ENCODE measurements around the gene ZNF345. TPM values are rescaled to one million over a fixed set of nuclear protein-coding genes. Genes with fewer than 3 reads are reported as not detected.

Gene ZNF345
- total and polyA plus RNA-seq, 5 experiments from 2014 or later = 5.1 to 19.6 (median 10.0) TPM

DNA sequence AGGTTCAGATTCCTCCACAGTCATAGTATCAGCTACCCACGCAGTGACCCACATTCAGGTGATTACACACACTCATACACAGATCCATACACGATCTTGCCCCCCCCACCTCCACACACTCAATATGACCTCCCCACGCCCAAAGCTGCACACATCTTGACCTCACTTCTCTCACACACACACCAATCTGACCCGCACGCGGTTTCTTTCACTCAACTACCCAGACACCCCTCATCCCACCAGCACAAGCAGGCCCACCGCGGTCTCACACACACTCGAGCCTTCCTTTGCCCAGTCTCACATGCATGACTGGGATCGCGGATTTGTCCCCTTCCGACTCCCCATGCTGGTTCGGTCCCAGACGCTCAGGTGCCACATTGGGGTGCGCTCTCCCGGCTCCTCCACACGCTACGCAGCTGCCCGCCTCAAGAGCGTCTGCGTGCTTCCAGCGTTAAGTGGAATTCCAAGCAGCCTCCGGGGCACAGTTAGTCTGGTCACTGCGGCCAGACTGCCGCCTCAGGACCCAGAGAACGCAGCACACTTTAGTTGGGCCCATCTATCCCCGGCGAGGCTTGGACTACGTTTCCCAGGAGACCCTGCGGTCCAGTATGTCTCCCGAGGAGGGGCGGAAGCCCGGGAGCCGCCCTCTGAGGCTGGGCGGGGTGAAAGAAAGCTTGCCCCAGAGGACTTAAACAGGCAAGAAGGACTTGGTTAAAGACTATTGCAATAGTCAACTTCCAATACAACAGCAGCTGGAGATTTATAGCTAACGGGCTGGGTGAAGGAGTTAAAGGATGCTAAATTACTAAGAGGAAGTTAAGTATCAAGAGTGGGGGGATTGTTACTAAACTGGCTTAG lies 746 bp upstream of the ZNF345 start:
- peak in 9 of 10 donors; percentile 75 to 94 (median 87) for DNase-seq
- peaks cover 19 to 60% (median 46%) of the 10 kb centered on the region in 3 donors for H3K36me3 Mint-ChIP-seq

DNA sequence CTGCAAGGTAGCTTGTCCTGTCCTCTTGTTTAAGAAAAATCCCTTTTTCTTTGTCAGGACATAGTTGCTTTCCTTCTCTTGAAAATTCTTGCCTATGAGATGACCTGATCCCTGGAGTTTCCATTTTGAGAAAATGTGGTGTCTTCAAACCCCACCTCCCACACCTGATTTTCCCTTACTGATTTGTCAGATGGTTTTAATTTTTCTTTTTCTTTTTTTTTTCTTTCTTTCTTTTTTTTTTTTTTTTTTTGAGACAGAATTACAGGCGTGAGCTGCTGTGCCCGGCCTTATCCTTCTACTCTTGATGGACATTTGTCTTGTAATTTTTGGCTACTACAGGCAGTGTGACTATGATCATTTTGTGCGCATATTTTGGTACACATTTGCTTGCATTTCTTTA lies 1.2 kb downstream of the ZNF345 start:
- H3K4me3 Mint-ChIP-seq = no peak overlapping the region
- peaks cover 23 to 57% (median 43%) of the 10 kb centered on the region in 3 donors for H3K36me3 Mint-ChIP-seq
- DNase-seq (no peak), ATAC-seq (no peak)
- no peaks in the 10 kb centered on the region for H3K27me3 Mint-ChIP-seq
- peak overlapping the region in 2 of 10 donors; percentile 43 to 60 for H3K27ac Mint-ChIP-seq
- POLR2A ChIA-PET = interaction anchor here (0.6 to 1.5 kb wide), 2 partner anchors 14 to 519 kb away, joined by 3 to 7 read pairs; partner anchors contain the start of gene ZNF790
- H3K4me1 Mint-ChIP-seq = peaks cover 3 to 20% (median 9%) of the 10 kb centered on the region in 4 donors
- peaks cover 0 to 34% (median 17%) of the 10 kb centered on the region in 9 donors for H3K9me3 Mint-ChIP-seq

More for the DNA sequence above, 746 bp upstream of the ZNF345 start:
- peaks cover 3 to 20% (median 9%) of the 10 kb centered on the region in 4 donors for H3K4me1 Mint-ChIP-seq
- H3K9me3 Mint-ChIP-seq = peaks cover 0 to 31% (median 14%) of the 10 kb centered on the region in 9 donors
- H3K27ac Mint-ChIP-seq = no peak overlapping the region
- POLR2A ChIA-PET = interaction anchor here (0.5 to 3.5 kb wide), 26 partner anchors 9 to 744 kb away, joined by 3 to 99 read pairs (median 5); partner anchors contain the start of genes ZNF146, ZNF260, ZNF382 and ZNF383
- no peaks in the 10 kb centered on the region for H3K27me3 Mint-ChIP-seq
- H3K4me3 Mint-ChIP-seq = no peak overlapping the region
- peak; percentile 87 for ATAC-seq

DNA sequence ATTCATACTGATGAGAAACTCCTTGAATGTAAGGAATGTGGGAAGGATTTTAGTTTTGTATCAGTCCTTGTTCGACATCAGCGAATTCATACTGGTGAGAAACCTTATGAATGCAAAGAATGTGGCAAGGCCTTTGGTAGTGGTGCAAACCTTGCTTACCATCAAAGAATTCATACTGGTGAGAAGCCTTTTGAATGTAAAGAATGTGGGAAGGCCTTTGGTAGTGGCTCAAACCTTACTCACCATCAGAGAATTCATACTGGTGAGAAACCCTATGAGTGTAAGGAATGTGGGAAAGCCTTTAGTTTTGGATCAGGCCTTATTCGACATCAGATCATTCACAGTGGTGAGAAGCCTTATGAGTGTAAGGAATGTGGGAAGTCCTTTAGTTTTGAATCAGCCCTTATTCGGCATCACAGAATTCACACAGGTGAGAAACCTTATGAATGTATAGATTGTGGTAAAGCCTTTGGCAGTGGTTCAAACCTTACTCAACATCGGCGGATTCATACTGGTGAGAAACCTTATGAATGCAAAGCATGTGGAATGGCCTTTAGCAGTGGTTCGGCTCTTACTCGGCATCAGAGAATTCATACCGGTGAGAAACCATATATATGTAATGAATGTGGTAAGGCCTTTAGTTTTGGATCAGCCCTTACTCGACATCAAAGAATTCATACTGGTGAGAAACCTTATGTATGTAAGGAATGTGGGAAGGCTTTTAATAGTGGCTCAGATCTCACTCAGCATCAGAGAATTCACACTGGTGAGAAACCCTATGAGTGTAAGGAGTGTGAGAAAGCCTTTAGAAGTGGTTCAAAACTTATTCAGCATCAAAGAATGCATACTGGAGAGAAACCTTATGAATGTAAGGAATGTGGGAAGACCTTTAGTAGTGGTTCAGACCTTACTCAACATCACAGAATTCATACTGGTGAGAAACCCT lies 26.6 kb downstream of the ZNF345 start:
- H3K27me3 Mint-ChIP-seq = no peaks in the 10 kb centered on the region
- no peak overlapping the region for H3K27ac Mint-ChIP-seq
- no peak for ATAC-seq
- POLR2A ChIA-PET = no interaction called here
- no peak for DNase-seq
- H3K4me1 Mint-ChIP-seq = peaks cover 0 to 2% (median 0%) of the 10 kb centered on the region in 4 donors
- peaks cover 48 to 79% (median 64%) of the 10 kb centered on the region in 3 donors for H3K36me3 Mint-ChIP-seq
- no peak overlapping the region for H3K4me3 Mint-ChIP-seq
- peaks cover 17 to 94% (median 47%) of the 10 kb centered on the region in 9 donors for H3K9me3 Mint-ChIP-seq

DNA sequence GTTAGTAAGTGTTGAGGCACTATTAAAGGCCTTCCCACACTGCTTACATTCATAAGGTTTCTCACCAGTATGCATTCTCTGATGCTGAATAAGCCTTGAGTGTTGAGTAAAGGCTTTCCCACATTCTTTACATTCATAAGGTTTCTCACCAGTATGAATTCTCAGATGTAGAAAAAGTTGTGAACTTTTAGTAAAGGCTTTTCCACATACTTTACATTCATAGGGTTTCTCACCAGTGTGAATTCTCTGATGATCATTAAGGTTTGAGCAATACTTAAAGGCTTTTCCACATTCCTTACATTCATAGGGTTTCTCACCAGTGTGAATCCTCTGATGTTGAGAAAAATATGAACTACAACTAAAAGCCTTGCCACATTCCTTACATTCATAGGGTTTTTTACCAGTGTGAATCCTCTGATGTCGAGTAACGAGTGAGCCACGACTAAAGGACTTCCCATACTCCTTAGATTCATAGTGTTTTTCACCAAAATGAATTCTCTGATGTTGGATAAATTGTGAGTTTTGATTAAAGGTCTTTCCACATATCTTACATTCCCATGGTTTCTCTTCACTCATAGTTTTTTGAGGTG lies 41.2 kb downstream of the ZNF345 start:
- no peak for DNase-seq
- POLR2A ChIA-PET = no interaction called here
- Mint-ChIP-seq H3K27ac (peak overlapping the region in 1 of 10 donors; percentile 34), H3K27me3 (no peaks in the 10 kb centered on the region), H3K36me3 (peaks cover 68 to 81% (median 73%) of the 10 kb centered on the region in 3 donors), H3K4me3 (no peak overlapping the region), H3K9me3 (peaks cover 17 to 97% (median 60%) of the 10 kb centered on the region in 9 donors), H3K4me1 (peaks cover 0 to 3% (median 0%) of the 10 kb centered on the region in 4 donors)
- ATAC-seq = no peak

DNA sequence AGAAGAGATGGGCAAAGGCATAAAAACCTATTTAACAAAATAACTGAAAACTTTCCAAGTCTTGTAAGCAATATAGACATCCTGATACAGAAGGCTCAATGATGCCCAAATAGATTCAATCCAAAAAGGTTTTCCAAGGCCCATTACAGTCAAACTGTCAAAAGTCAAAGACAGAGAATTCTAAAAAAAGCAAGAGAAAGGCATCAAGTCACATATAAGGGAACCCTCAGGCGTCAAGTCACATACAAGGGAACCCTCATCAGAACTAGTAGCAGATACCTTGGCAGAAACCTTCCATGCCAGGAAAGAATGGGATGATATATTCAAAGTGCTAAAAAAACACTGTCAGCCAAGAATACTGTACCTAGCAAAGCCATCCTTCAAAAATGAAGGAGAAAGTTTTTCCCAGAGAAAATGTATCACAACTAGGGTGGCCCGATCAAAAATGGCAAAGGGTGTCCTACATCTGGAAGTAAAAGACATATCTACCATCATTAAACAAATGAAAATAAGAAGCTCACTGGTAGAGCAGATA lies 44.2 kb downstream of the ZNF345 start:
- no peak for DNase-seq

DNA sequence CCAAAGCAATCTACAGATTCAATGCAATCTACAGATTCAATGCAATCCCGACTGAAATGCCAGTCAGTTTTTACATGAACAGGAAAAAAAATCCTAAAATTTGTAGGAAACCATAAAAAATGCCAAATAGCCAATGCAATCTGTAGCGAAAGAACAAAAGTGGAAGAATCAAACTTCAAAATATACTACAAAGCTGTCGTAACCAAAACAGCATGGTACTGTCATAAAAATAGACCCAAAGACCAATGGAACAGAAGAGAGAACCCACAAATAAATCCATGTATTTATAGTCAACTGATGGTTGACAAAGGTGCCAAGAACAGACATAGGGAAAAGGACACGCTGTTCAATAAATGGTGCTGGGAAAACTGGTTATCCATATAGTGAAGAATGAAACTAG lies 47.7 kb downstream of the ZNF345 start:
- H3K27ac Mint-ChIP-seq = no peak overlapping the region
- no peak overlapping the region for H3K4me3 Mint-ChIP-seq
- DNase-seq = no peak
- POLR2A ChIA-PET = no interaction called here
- H3K4me1 Mint-ChIP-seq = peaks cover 0 to 3% (median 0%) of the 10 kb centered on the region in 4 donors
- peaks cover 59 to 91% (median 89%) of the 10 kb centered on the region in 3 donors for H3K36me3 Mint-ChIP-seq
- peaks cover 31 to 96% (median 50%) of the 10 kb centered on the region in 9 donors for H3K9me3 Mint-ChIP-seq
- H3K27me3 Mint-ChIP-seq = no peaks in the 10 kb centered on the region
- ATAC-seq = no peak

More for the DNA sequence above, 44.2 kb downstream of the ZNF345 start:
- peaks cover 38 to 95% (median 65%) of the 10 kb centered on the region in 9 donors for H3K9me3 Mint-ChIP-seq
- H3K27me3 Mint-ChIP-seq = no peaks in the 10 kb centered on the region
- POLR2A ChIA-PET = no interaction called here
- H3K27ac Mint-ChIP-seq = no peak overlapping the region
- no peak overlapping the region for H3K4me3 Mint-ChIP-seq
- peaks cover 74 to 92% (median 89%) of the 10 kb centered on the region in 3 donors for H3K36me3 Mint-ChIP-seq
- H3K4me1 Mint-ChIP-seq = peaks cover 0 to 3% (median 0%) of the 10 kb centered on the region in 4 donors
- ATAC-seq = no peak

DNA sequence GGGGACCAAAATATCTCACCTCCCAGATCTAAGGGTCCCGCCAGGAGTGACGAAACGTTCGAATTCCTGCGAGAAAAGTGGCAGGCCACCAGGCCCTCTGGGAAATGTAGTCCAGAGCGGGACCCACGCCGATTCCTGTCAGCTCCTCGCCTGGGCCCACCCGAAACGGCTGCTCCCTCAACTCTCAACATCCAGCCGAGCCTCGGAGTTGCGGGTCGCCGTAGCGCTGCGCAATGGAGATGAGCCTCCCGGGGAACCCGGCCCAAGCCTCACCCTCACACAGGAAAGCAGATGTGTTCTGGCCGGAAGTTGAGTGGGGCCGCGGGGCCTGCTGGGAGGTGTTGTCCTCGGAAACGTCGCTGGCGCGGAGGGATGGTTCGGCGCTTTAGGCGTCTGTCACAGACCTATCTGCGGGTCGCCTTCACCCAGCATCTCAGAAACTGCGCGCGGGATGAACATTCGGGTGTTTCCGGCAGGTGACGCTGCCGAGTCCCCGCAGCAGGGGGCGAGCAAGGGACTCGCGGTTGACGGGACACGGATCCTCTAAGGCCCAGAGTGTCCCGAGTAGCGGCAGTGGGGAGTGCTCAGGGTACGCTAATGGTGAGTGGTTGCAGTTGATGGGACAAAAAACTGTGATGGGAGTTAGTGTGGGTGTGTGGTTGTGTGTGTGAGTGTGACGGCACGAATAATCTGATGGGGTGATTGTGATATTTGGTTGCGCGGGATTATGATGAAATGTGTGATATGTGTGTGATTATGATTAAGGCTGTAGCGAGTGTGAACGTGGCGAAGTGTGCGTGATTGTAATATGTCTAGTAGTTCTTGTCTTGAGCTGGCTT lies 65.5 kb downstream of the ZNF345 start, which contains the start of the genes ZNF568 and ZNF829:
Gene ZNF568, plus strand, starts transcription at position 341 of the 839 bp plus-strand sequence. CDS start 6,439 bp downstream, outside the sequence.
Gene ZNF829, minus strand, starts transcription at position 300 of the 839 bp plus-strand sequence. CDS start 1,124 bp downstream, outside the sequence.
- peak; percentile 87 to 96 (median 94) for DNase-seq
- H3K27ac Mint-ChIP-seq = peak within 1 kb of the TSS; percentile 93 to 99 (median 96)
- H3K27me3 Mint-ChIP-seq = no peaks in the 10 kb centered on the region
- H3K36me3 Mint-ChIP-seq = peaks cover 51 to 67% (median 59%) of the 10 kb centered on the region in 3 donors
- POLR2A ChIA-PET = interaction anchor here (0.6 to 1.3 kb wide), 5 partner anchors 66 to 1699 kb away, joined by 3 to 9 read pairs (median 5); partner anchors contain the start of genes ZNF345, ZNF383 and ZNF420
- ATAC-seq = peak; percentile 95 to 96
- H3K4me3 Mint-ChIP-seq = peak within 1 kb of the TSS; percentile 87 to 97 (median 93)
- H3K4me1 Mint-ChIP-seq = peaks cover 21 to 33% (median 32%) of the 10 kb centered on the region in 4 donors
- peaks cover 7 to 64% (median 29%) of the 10 kb centered on the region in 9 donors for H3K9me3 Mint-ChIP-seq

DNA sequence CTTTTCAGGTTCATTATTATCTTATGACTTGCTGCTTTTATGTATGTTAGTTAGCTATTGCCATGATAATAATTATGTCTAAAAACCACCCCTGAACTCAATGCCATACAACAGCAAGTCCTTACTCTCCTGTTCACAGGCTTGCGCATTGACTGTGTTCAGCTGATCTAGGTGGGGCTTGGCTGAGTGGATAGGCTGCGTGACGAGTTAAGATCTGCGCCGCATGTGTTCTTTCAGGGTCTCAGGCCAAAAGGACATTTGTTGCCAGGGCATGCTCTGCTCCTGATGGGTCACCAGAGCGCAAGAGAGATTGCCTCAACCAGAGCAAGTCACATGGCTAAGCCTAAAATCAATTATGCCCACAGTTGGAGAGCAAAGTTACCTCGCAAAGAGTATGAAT lies 66.3 kb downstream of the ZNF345 start:
- Mint-ChIP-seq H3K27me3 (no peaks in the 10 kb centered on the region), H3K9me3 (peaks cover 7 to 64% (median 31%) of the 10 kb centered on the region in 9 donors), H3K4me3 (peak overlapping the region; percentile 87 to 97 (median 93)), H3K4me1 (peaks cover 21 to 33% (median 32%) of the 10 kb centered on the region in 4 donors), H3K36me3 (peaks cover 52 to 67% (median 58%) of the 10 kb centered on the region in 3 donors), H3K27ac (peak overlapping the region; percentile 93 to 99 (median 96))
- POLR2A ChIA-PET = interaction anchor here (0.7 kb wide), 1 partner anchor 301 kb away, joined by 3 read pairs; the partner anchor contains the start of gene ZNF383
- ATAC-seq (no peak), DNase-seq (peak in 1 of 10 donors; percentile 3)

DNA sequence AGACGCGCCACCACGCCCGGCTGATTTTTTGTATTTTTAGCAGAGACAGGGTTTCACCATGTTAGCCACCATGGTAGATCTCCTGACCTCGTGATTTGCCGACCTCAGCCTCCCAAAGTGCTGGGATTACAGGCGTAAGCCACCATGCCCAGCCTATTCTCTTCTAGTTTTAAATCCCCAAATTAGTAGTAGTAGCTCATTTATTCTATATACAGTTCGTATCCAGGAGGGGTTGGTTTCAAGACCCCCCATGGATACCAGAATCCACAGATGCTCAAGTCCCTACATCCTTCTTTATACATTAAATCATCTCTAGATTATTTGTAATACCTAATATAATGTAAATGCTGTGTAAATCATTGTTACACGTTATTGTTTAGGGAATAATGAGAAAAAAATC lies 67.4 kb downstream of the ZNF345 start:
- DNase-seq (no peak), ATAC-seq (no peak)
- no peaks in the 10 kb centered on the region for H3K27me3 Mint-ChIP-seq
- H3K4me3 Mint-ChIP-seq = peak overlapping the region in 7 of 10 donors; percentile 18 to 93 (median 62)
- peaks cover 11 to 63% (median 40%) of the 10 kb centered on the region in 9 donors for H3K9me3 Mint-ChIP-seq
- H3K36me3 Mint-ChIP-seq = peaks cover 59 to 67% (median 60%) of the 10 kb centered on the region in 3 donors
- peak overlapping the region in 4 of 10 donors; percentile 21 to 73 (median 40) for H3K27ac Mint-ChIP-seq
- H3K4me1 Mint-ChIP-seq = peaks cover 21 to 33% (median 32%) of the 10 kb centered on the region in 4 donors
- POLR2A ChIA-PET = no interaction called here

Data from naive thymus-derived CD8-positive, alpha-beta T cell (primary cell).